ENCODE data around the gene NCOA3. TPM values are rescaled to one million over a fixed set of nuclear protein-coding genes. Genes with fewer than 3 reads are reported as not detected.

Gene NCOA3
- total and polyA plus RNA-seq, 10 of the 15 experiments (the other 5 are each of a cell fraction or from before 2014, with no cell fraction given), result 16.9 to 96.2 (median 73.6) TPM

DNA sequence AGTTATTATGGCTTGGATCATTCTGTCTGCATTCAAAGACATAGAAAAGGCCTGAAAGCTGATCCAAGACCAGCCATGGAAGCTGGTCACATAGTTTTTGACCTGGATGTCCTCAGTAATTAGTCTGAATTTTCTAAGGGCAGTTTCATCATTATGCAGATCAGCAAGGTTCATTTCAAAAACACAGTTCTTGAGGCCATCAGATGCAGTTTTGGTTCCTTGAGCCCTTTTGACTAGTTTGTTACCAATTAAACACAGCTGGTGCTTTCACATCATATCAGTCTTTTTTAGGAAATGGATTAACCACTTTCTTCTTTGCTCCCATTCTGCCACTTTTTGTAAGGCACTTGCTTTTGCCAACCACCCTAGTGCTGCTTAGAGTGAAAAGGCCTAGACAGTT is 129.4 kb downstream of the NCOA3 start:
- H4K20me1 ChIP-seq (ENCODE audit: control insufficient read depth, insufficient read depth), result no peaks in the 10 kb centered on the region
- H3K27me3 ChIP-seq (replicated peaks in 1 of 2; ENCODE audit: control insufficient read depth in 2 of 2, insufficient read depth in 2 of 2, low read length in 1 of 2), result no peaks in the 10 kb centered on the region
- no peak overlapping the region for H3K4me3 ChIP-seq
- no peaks in the 10 kb centered on the region for H3K4me1 ChIP-seq (ENCODE audit: control insufficient read depth, insufficient read depth, low read length)
- H3K27ac ChIP-seq (ENCODE audit: control insufficient read depth, insufficient read depth), result no peak overlapping the region
- intact Hi-C loops (cut with micrococcal nuclease; ENCODE audit: unreplicated experiment), result no loop called here
- ATAC-seq (no peak), FAIRE-seq (no peak), DNase-seq (ENCODE audit: low read depth, low spot score) (no peak)
- ChIA-PET RAD21 (ENCODE audit: unreplicated experiment) (no interaction called here), POLR2A (no interaction called here), CTCF (interaction anchor here (1.3 kb wide), 1 partner anchor 433 kb away, joined by 4 read pairs; no protein-coding TSS in a partner anchor), SMC1A (ENCODE audit: uncharacterized antibody, unreplicated experiment) (interaction anchor here (0.9 kb wide), 1 partner anchor 239 kb away, joined by 3 read pairs; no protein-coding TSS in a partner anchor)
- no peaks in the 10 kb centered on the region for H3K9me3 ChIP-seq (replicated peaks; ENCODE audit: control insufficient read depth, insufficient read depth, low read length)
- in situ Hi-C loops (cut with MboI), result no loop called here
- H3K9ac ChIP-seq (ENCODE audit: control insufficient read depth, insufficient read depth, low read length), result no peak overlapping the region
- BruUV-seq (replicated peaks), result no TSS peak
- no peaks in the 10 kb centered on the region; the same call in 1 of the 2 replicates for H3K79me2 ChIP-seq (ENCODE audit: control insufficient read depth, insufficient read depth, low read length)
- no peak overlapping the region for H2AFZ ChIP-seq (ENCODE audit: control insufficient read depth, low read depth, low read length)
- TF ChIP-seq WRNIP1 (IDR thresholded peaks at IDR 0.05; ENCODE audit: borderline replicate concordance, low read depth, low read length) (no peak), HDGF (IDR thresholded peaks at IDR 0.05) (no peak), TAF1 (IDR thresholded peaks at IDR 0.05; ENCODE audit: borderline replicate concordance, low read depth, low read length) (no peak), CHD2 (IDR thresholded peaks at IDR 0.05; ENCODE audit: borderline replicate concordance, low read depth, low read length) (no peak), NR2F1 (conservative IDR thresholded peaks at IDR 0.05) (no peak), MEF2B (IDR thresholded peaks at IDR 0.05; ENCODE audit: partially characterized antibody, poor library complexity, severe bottlenecking) (no peak), HSF1 (IDR thresholded peaks at IDR 0.05; ENCODE audit: low read depth, low read length) (no peak), NBN (IDR thresholded peaks at IDR 0.05) (no peak), SUZ12 (IDR thresholded peaks at IDR 0.05; ENCODE audit: unreplicated experiment) (no peak), PAX8 (IDR thresholded peaks at IDR 0.05) (no peak), SREBF2 (IDR thresholded peaks at IDR 0.05; ENCODE audit: low read length) (no peak), SPI1 (IDR thresholded peaks at IDR 0.05; ENCODE audit: borderline replicate concordance, insufficient read depth, low read depth, low read length) (no peak), NR2C2 (IDR thresholded peaks at IDR 0.05; ENCODE audit: borderline replicate concordance, control insufficient read depth, insufficient read length, low read depth) (no peak), MTA2 (IDR thresholded peaks at IDR 0.05; ENCODE audit: low read depth) (no peak)
- H3K4me2 ChIP-seq (ENCODE audit: control insufficient read depth, insufficient read depth), result no peak overlapping the region
- H3K36me3 ChIP-seq (ENCODE audit: control insufficient read depth in 2 of 2, insufficient read depth in 2 of 2, low read length in 1 of 2), result peaks cover 7 to 59% of the 10 kb centered on the region in 2 experiments

Data from GM12878 (cell line).